HepG2 (cell line): ENCODE results near the gene FSCN2. TPM values are rescaled to one million over a fixed set of nuclear protein-coding genes. Genes with fewer than 3 reads are reported as not detected.
A peak's percentile ranks its signal among the peaks of the same experiment; 100 is the strongest.

Source experiments
- CCAR2 ChIP-seq: fragments of 200-400 bp; formaldehyde crosslinking; optimal IDR thresholded peaks from 2 replicates; pipeline ENCODE3; 2018; ENCODE audit warnings: low read depth, mild to moderate bottlenecking, low read length, moderate library complexity
- FIP1L1 ChIP-seq: fragments of 200-400 bp; formaldehyde crosslinking; IDR thresholded peaks from 2 replicates; pipeline ENCODE4 v1.6.1; 2018; ENCODE audit warnings: low read depth, mild to moderate bottlenecking, low read length, moderate library complexity, borderline replicate concordance; ENCODE audit not compliant: insufficient read depth
- JUN ChIP-seq: sonication (generic); formaldehyde crosslinking; IDR thresholded peaks from 2 replicates; pipeline ENCODE4 v1.4.0; 2020; ENCODE audit warnings: mild to moderate bottlenecking, missing genetic modification reagents
- JUNB ChIP-seq: sonication (generic); formaldehyde crosslinking; IDR thresholded peaks from 2 replicates; pipeline ENCODE4 v1.8.0; 2022; ENCODE audit warnings: missing genetic modification reagents, mild to moderate bottlenecking, borderline replicate concordance
- NFIB ChIP-seq: sonication (generic); formaldehyde crosslinking; IDR thresholded peaks from 2 replicates; pipeline ENCODE4 v1.9.0; 2021; ENCODE audit warnings: missing genetic modification reagents, mild to moderate bottlenecking, borderline replicate concordance
- PAF1 ChIP-seq: IDR thresholded peaks from 2 replicates; pipeline ENCODE4 v1.6.1; 2016; ENCODE audit warnings: missing genetic modification reagents, missing compliant biosample characterization
- POLR2AphosphoS2 ChIP-seq: IDR thresholded peaks from 2 replicates; pipeline ENCODE4 v1.6.1; 2011; ENCODE audit warnings: low read depth, low read length, improper control_type of control experiment
- REL ChIP-seq: sonication (generic); formaldehyde crosslinking; conservative IDR thresholded peaks from 2 replicates; pipeline ENCODE4 v1.8.0; 2022; ENCODE audit warnings: mild to moderate bottlenecking, missing genetic modification reagents, moderate library complexity
- RFX1 ChIP-seq: fragments of 450-650 bp; IDR thresholded peaks from 2 replicates; pipeline ENCODE4 v1.6.1; 2017
- SMAD1 ChIP-seq: sonication (generic); formaldehyde crosslinking; IDR thresholded peaks from 2 replicates; pipeline ENCODE4 v1.4.0; 2020; ENCODE audit warnings: missing genetic modification reagents, low read depth, mild to moderate bottlenecking, borderline replicate concordance
- TBL1XR1 ChIP-seq: fragments of 150-350 bp; IDR thresholded peaks from 2 replicates; pipeline ENCODE4 v1.6.1; 2014; ENCODE audit warnings: borderline replicate concordance, low read length; ENCODE audit not compliant: partially characterized antibody
- TFAP4 ChIP-seq: sonication (generic); IDR thresholded peaks from 2 replicates; pipeline ENCODE4 v1.6.1; 2016; ENCODE audit warnings: low read depth, borderline replicate concordance
- USF2 ChIP-seq, 2 experiments: sonication (generic) in 1 of 2; formaldehyde crosslinking in 1 of 2; IDR thresholded peaks; 2 replicates each; pipeline versions ENCODE4 v1.5.1 to v1.6.1; 2011 to 2020; ENCODE audit warnings: borderline replicate concordance in 1 of 2, low read depth in 1 of 2, low read length in 1 of 2, mild to moderate bottlenecking in 1 of 2, missing genetic modification reagents in 1 of 2, moderate library complexity in 1 of 2
- ZMYM3 ChIP-seq: sonication (generic); formaldehyde crosslinking; IDR thresholded peaks from 2 replicates; pipeline ENCODE4 v1.5.1; 2020; ENCODE audit warnings: mild to moderate bottlenecking, missing genetic modification reagents
- ZNF644 ChIP-seq: IDR thresholded peaks from 2 replicates; pipeline ENCODE4 v1.6.1; 2016; ENCODE audit warnings: low read depth
- ZNF687 ChIP-seq: sonication (generic); formaldehyde crosslinking; IDR thresholded peaks from 2 replicates; pipeline ENCODE4 v1.5.1; 2020; ENCODE audit warnings: mild to moderate bottlenecking, missing genetic modification reagents, moderate library complexity
- ZNF792 ChIP-seq: IDR thresholded peaks from 2 replicates; pipeline ENCODE4 v1.6.1; 2016
- ZSCAN22 ChIP-seq: sonication (generic); formaldehyde crosslinking; IDR thresholded peaks from 2 replicates; pipeline ENCODE4 v1.4.0; 2020; ENCODE audit warnings: mild to moderate bottlenecking, missing genetic modification reagents
- ZUFSP ChIP-seq: sonication (generic); formaldehyde crosslinking; IDR thresholded peaks from 2 replicates; pipeline ENCODE4 v1.9.0; 2021; ENCODE audit warnings: missing genetic modification reagents, mild to moderate bottlenecking, borderline replicate concordance
- ZZZ3 ChIP-seq: sonication (generic); formaldehyde crosslinking; IDR thresholded peaks from 2 replicates; pipeline ENCODE4 v1.4.0; 2020; ENCODE audit warnings: missing genetic modification reagents, mild to moderate bottlenecking, borderline replicate concordance
- polyA plus RNA-seq, 8 experiments: library from polyadenylated mRNA; depleted of rRNA in 3 of 8; stranded (reverse) in 7 of 8; unstranded in 1 of 8; fragments of >200 nt; fragmentation: Illumina TruSeq in 4 of 8; extraction: Trizol in 4 of 8; gene quantifications; 2 replicates each; pipeline versions ENCODE4 v1.2.1 to v1.2.3, GENCODE V29; 2011 to 2016; ENCODE audit warnings: low read depth in 4 of 8, missing spikeins in 1 of 8, mixed read lengths in 1 of 8; ENCODE audit not compliant: insufficient read depth in 1 of 8
- total RNA-seq, 5 experiments: library from RNA; depleted of rRNA; stranded (reverse); fragments of >200 nt; fragmentation: Illumina TruSeq; extraction: Trizol; gene quantifications; 2 replicates each; pipeline ENCODE4 v1.2.3, GENCODE V29; 2016; ENCODE audit warnings: low read depth in 1 of 5

FSCN2 gene
- total and polyA plus RNA-seq, 2 of the 13 experiments (the other 11 are each of a cell fraction or from before 2014, with no cell fraction given), result 0.09 TPM; not detected in 1

- TF ChIP-seq USF2 (IDR thresholded peaks at IDR 0.05; ENCODE audit: low read depth, low read length), result 0 out of 2 replicates have a peak, but pooled peaks have one; percentile 25
- TF ChIP-seq USF2 (CRISPR knock-in tag; IDR thresholded peaks at IDR 0.05; ENCODE audit: borderline replicate concordance), result peak; percentile 75
- no peak for TF ChIP-seq FIP1L1
- TF ChIP-seq ZMYM3 (CRISPR knock-in tag), result no peak
- TF ChIP-seq RFX1, result no peak
- TF ChIP-seq JUN (CRISPR knock-in tag), result no peak
- peak; percentile 75; the same call in 1 of the 2 replicates for TF ChIP-seq REL (CRISPR knock-in tag)
- TF ChIP-seq PAF1 (CRISPR knock-in tag), result no peak
- TF ChIP-seq ZNF687, result peak; percentile 82
- TF ChIP-seq NFIB (CRISPR knock-in tag), result no peak
- no peak for TF ChIP-seq ZSCAN22 (CRISPR knock-in tag)
- peak; percentile 39; the same call in 1 of the 2 replicates for TF ChIP-seq ZZZ3 (CRISPR knock-in tag)
- no peak for TF ChIP-seq JUNB (CRISPR knock-in tag)
- TF ChIP-seq TFAP4, result no peak
- no peak for TF ChIP-seq CCAR2
- TF ChIP-seq ZUFSP (CRISPR knock-in tag), result no peak
- peak; percentile 32 for TF ChIP-seq TBL1XR1
- no peak for TF ChIP-seq ZNF644 (CRISPR knock-in tag)
- no peak for TF ChIP-seq POLR2AphosphoS2
- peak; percentile 34; the same call in 1 of the 2 replicates for TF ChIP-seq ZNF792
- 0 out of 2 replicates have a peak, but pooled peaks have one; percentile 24 for TF ChIP-seq SMAD1 (CRISPR knock-in tag)
Observed at GRCh38 chr17:81552244-81553017, 24.3 kb downstream of the FSCN2 start, which contains the start of gene FAAP100 (continued).
